NCI-H524 (cell line): ENCODE measurements around the gene PCDHB16.
"Not testable (repeated sequence)": the region's sequence is repeated elsewhere in the genome, so short reads cannot be mapped to it uniquely, and the experiment has no call there.

ENCODE experiments used
- DNase-seq, 2 experiments: peaks; one replicate each; lab custom pipeline; 2025; lab: John Stamatoyannopoulos, UW

PCDHB16 gene

DNA sequence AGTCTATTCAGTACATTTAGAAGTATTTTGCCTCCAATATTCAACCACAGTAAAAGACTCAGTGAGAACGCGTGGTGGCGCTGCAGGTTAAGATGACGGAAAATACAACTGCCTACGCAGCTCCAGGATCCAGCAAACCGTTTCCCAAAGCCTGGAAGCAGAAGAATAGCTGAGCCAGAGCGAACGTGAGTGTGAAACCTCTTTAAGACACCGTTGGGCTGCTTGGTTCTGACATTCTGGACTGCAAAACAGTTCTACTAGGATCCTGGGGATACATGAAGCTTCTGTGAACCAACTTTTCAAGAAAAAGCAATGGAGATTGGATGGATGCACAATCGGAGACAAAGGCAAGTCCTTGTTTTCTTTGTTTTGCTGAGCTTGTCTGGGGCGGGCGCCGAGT lies at the start of gene PCDHB16:
PCDHB16 (plus strand) TSS at position 140 of the 400 bp plus-strand sequence; CDS start at position 313, 173 bp downstream.
- DNase-seq, result peak in 1 of 2 experiments; percentile 23

DNA sequence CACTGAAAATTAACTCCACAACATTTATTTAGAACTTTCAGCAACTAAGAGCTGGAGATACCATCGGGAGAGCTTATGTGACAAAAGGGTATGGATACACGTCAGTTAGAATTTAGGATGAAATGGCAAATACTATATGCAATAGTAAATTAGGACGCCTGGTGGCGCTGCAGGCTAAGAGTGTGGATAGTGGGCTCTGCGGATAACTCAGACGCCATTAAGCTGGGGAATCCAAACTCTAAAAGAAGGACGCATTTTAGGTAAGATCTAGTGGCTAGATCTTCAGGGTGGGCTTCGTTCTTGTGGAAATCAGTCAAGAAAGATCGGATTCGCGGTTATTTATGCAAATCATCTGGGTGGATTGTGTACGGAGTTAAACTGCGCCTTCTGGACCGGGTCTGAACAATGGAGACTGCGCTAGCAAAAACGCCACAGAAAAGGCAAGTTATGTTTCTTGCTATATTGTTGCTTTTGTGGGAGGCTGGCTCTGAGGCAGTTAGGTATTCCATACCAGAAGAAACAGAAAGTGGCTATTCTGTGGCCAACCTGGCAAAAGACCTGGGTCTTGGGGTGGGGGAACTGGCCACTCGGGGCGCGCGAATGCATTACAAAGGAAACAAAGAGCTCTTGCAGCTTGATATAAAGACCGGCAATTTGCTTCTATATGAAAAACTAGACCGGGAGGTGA lies 47.0 kb upstream of the PCDHB16 start, which contains the start of gene PCDHB5:
PCDHB5 (plus strand) TSS at position 177 of the 688 bp plus-strand sequence; CDS start at position 406, 229 bp downstream.
- DNase-seq, result peak in 1 of 2 experiments; percentile 4

DNA sequence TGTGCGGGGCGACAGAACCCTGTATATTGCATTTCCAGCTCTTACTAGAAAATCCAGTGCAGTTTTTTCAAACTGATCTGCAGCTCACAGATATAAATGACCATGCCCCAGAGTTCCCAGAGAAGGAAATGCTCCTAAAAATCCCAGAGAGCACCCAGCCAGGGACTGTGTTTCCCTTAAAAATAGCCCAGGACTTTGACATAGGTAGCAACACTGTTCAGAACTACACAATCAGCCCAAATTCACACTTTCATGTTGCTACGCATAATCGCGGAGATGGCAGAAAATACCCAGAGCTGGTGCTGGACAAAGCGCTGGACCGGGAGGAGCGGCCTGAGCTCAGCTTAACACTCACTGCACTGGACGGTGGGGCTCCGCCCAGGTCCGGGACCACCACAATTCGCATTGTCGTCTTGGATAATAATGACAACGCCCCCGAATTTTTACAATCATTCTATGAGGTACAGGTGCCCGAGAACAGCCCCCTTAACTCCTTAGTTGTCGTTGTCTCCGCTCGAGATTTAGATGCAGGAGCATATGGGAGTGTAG lies 46.4 kb upstream of the PCDHB16 start:
- DNase-seq, result no peak

DNA sequence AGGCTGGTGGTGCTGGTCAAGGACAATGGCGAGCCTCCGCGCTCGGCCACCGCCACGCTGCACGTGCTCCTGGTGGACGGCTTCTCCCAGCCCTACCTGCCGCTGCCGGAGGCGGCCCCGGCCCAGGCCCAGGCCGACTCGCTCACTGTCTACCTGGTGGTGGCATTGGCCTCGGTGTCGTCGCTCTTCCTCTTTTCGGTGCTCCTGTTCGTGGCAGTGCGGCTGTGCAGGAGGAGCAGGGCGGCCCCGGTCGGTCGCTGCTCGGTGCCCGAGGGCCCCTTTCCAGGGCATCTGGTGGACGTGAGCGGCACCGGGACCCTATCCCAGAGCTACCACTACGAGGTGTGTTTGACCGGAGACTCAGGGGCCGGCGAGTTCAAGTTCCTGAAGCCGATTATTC lies 44.8 kb upstream of the PCDHB16 start:
- DNase-seq, result not testable (repeated sequence)

DNA sequence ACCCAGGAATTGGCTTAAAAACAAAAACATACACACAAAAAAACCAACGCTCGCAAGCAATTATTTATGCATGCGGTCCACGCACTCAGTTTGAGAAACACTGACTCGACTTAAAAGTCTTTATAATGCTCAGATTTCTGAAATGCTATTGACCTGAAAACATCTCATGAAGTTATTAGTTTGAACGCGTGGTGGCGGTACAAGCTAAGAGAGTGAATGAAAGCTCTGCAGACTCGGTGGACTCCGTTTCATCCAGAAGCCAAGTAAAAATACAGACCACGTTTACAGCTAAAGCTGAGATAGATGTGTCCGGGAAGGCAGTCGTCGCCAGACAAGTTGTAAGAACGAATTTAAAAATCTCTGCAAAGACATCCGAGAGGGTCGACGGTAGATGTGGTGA lies 32.4 kb upstream of the PCDHB16 start, which contains the start of gene PCDHB6:
PCDHB6 (plus strand) TSS at position 246 of the 400 bp plus-strand sequence. CDS start 201 bp downstream, outside the sequence.
- DNase-seq, result peak; percentile 20 to 38

DNA sequence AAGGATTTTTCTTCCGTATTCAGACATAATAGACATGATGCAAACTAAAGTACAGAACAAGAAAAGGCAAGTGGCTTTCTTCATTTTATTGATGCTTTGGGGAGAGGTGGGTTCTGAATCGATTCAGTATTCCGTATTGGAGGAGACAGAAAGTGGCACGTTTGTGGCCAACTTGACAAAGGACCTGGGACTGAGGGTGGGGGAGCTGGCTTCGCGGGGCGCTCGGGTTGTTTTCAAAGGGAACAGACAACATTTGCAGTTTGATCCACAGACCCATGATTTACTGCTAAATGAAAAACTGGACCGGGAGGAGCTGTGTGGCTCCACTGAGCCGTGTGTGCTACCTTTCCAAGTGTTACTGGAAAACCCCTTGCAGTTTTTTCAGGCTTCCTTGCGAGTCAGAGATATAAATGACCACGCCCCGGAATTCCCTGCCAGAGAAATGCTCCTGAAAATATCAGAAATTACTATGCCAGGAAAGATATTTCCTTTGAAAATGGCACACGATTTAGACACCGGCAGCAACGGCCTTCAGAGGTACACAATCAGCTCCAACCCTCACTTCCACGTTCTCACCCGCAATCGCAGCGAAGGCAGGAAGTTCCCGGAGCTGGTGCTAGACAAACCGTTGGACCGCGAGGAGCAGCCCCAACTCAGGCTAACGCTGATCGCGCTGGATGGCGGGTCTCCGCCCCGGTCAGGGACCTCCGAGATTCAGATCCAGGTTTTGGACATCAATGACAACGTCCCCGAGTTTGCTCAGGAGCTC lies 31.8 kb upstream of the PCDHB16 start:
- DNase-seq, result no peak

DNA sequence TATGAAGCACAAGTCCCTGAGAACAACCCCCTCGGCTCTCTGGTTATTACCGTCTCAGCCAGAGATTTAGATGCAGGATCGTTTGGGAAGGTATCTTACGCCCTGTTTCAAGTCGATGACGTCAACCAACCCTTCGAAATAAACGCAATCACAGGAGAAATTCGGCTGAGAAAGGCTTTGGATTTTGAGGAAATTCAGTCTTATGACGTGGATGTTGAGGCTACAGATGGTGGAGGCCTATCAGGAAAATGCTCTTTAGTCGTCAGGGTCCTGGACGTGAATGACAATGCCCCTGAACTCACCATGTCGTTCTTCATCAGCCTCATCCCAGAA lies 31.2 kb upstream of the PCDHB16 start:
- DNase-seq, result no peak

DNA sequence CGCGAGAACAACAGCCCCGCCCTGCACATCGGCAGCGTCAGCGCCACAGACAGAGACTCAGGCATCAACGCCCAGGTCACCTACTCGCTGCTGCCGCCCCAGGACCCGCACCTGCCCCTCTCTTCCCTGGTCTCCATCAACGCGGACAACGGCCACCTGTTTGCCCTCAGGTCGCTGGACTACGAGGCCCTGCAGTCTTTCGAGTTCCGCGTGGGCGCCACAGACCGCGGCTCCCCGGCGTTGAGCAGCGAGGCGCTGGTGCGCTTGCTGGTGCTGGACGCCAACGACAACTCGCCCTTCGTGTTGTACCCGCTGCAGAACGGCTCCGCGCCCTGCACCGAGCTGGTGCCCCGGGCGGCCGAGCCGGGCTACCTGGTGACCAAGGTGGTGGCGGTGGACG lies 30.6 kb upstream of the PCDHB16 start:
- DNase-seq, result not testable (repeated sequence)

DNA sequence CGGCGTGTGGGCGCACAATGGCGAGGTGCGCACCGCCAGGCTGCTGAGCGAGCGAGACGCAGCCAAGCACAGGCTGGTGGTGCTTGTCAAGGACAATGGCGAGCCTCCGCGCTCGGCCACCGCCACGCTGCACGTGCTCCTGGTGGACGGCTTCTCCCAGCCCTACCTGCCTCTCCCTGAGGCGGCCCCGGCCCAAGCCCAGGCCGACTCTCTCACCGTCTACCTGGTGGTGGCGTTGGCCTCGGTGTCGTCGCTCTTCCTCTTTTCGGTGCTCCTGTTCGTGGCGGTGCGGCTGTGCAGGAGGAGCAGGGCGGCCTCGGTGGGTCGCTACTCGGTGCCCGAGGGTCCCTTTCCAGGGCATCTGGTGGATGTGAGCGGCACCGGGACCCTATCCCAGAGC lies 30.1 kb upstream of the PCDHB16 start:
- DNase-seq, result not testable (repeated sequence)

DNA sequence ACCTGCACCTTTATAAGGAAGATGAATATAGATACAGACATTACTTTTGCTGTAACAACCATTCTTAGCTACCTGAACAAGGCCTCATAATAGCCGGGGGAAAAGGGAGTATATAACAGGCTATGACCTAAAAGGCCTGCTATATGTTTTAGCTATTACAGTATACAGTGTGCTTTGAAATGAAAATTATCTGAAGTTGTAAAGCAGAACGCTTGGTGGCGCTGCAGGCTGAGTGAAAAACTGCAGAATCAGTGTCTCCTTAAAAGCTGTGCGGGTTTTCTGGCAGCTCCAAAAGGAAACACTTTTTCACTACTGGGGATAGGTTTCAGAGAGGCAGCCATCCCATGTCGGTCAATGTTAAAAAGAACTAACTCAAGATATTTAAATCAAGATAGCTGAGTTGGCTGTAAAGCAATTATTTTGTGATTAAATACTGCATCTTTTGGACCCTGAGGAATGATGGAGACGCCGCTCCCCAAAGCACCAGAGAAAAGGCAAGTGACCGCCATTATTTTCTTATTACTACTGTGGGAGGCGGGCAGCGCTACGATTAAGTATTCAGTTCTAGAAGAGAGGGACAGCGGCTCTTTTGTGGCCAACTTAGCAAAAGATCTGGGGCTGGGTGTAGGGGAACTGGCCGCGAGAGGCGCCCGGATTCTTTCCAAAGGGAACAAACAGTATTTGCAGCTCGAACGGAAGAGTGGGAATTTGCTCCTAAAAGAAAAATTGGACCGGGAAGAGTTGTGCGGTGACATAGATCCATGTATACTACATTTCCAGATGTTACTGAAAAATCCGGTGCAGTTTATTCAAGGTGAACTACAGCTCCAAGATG lies 26.4 kb upstream of the PCDHB16 start:
- DNase-seq, result peak in 1 of 2 experiments; percentile 2

DNA sequence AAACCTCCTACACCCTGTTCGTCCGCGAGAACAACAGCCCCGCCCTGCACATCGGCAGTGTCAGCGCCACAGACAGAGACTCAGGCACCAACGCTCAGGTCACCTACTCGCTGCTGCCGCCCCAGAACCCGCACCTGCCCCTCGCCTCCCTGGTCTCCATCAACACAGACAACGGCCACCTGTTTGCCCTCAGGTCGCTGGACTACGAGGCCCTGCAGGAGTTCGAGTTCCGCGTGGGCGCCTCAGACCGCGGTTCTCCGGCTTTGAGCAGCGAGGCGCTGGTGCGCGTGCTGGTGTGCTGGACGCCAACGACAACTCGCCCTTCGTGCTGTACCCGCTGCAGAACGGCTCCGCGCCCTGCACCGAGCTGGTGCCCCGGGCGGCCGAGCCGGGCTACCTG lies 24.8 kb upstream of the PCDHB16 start:
- not testable (repeated sequence) for DNase-seq

DNA sequence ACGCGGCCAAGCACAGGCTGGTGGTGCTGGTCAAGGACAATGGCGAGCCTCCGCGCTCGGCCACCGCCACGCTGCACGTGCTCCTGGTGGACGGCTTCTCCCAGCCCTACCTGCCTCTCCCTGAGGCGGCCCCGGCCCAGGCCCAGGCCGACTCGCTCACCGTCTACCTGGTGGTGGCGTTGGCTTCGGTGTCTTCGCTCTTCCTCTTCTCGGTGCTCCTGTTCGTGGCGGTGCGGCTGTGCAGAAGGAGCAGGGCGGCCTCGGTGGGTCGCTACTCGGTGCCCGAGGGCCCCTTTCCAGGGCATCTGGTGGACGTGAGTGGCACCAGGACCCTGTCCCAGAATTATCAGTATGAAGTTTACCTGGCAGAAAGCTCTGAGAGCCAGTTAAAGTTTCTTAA lies 24.3 kb upstream of the PCDHB16 start:
- DNase-seq, result not testable (repeated sequence)

DNA sequence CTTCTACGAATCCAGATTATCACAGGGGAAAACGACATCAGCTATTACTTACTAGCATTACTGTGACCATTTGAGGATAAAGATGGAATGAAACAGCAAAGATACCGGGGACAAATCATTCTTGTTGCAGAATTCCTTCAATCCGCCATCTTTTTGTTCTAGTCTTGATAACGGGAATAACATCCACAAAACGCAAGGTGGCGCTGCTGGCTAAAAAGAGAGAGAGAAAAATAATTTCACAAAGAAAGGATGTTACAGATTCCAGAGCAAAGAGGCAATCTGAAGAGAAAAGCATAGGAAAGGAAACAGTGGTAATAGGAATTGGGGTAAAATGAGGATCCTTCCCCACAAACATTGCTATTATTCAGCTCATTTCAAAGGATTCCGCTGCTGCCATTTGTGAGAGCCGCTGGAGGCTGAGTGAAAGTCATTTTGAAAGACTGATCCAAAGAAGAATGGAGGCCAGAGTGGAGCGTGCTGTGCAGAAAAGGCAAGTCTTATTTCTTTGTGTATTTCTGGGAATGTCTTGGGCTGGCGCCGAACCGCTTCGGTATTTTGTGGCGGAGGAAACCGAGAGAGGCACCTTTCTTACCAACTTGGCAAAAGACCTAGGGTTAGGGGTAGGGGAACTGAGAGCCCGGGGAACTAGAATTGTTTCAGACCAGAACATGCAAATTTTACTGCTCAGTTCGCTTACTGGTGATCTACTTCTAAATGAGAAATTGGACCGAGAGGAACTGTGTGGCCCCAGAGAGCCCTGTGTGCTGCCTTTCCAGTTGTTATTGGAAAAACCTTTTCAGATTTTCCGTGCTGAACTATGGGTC lies 9.6 kb upstream of the PCDHB16 start, which contains the start of gene PCDHB7:
PCDHB7 (plus strand) TSS at position 264 of the 824 bp plus-strand sequence; CDS start at position 456, 192 bp downstream.
- DNase-seq, result peak; percentile 5 to 19

DNA sequence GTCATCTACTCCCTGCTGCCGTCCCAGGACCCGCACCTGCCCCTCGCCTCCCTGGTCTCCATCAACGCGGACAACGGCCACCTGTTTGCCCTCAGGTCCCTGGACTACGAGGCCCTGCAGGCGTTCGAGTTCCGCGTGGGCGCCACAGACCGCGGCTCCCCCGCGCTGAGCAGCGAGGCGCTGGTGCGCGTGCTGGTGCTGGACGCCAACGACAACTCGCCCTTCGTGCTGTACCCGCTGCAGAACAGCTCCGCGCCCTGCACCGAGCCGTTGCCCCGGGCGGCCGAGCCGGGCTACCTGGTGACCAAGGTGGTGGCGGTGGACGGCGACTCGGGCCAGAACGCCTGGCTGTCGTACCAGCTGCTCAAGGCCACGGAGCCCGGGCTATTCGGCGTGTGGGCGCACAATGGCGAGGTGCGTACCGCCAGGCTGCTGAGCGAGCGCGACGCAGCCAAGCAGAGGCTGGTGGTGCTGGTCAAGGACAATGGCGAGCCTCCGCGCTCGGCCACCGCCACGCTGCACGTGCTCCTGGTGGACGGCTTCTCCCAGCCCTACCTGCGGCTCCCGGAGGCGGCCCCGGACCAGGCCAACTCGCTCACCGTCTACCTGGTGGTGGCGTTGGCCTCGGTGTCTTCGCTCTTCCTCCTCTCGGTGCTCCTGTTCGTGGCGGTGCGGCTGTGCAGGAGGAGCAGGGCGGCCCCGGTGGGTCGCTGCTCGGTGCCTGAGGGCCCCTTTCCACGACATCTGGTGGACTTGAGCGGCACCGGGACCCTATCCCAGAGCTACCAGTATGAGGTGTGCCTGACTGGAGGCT lies 7.7 kb upstream of the PCDHB16 start:
- not testable (repeated sequence) for DNase-seq

DNA sequence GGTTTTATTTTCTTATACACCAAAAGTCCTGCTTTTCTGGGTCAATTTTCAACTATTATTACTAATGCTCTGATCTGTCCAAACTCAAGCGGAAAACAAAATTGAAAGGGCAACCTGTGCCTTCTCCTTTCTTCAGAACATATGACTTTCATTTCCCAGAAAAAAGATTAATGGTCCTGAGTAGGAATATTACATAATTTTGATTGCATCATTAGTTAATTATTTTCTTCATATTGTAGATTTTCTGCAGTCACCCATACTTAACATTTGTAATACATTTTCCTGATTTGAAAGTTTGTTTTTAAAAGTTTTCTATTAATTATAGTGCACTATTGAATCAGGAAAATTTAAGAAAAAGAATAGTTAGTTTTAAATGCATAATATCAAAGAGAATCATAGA lies 6.3 kb upstream of the PCDHB16 start:
- no peak for DNase-seq

DNA sequence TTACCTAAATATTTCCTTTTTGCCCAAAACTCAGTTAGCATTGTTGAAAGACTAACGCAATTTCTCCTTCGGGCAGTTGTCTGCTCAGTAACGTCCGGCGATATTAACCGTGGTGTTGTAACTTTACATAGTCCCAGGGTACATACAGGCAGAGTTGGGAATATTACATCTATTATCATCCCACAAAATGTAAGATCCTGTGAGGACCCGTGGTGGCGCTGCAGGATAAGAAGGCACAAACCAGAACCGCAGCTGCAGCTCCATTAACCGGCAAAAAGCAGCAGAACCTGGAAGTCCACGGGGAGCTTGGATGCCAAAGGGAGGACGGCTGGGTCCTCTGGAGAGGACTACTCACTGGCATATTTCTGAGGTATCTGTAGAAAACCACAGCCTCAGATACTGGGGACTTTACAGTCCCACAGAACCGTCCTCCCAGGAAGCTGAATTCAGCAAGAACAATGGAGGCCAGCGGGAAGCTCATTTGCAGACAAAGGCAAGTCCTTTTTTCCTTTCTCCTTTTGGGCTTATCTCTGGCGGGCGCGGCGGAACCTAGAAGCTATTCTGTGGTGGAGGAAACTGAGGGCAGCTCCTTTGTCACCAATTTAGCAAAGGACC lies 4.5 kb upstream of the PCDHB16 start, which contains the start of gene PCDHB8:
PCDHB8 (plus strand) TSS at position 214 of the 615 bp plus-strand sequence; CDS start at position 459, 245 bp downstream.
- peak in 1 of 2 experiments; percentile 4 for DNase-seq

DNA sequence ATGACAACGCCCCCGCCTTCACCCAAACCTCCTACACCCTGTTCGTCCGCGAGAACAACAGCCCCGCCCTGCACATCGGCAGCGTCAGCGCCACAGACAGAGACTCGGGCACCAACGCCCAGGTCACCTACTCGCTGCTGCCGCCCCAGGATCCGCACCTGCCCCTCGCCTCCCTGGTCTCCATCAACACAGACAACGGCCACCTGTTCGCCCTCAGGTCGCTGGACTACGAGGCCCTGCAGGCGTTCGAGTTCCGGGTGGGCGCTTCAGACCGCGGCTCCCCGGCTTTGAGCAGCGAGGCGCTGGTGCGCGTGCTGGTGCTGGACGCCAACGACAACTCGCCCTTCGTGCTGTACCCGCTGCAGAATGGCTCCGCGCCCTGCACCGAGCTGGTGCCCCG lies 2.8 kb upstream of the PCDHB16 start:
- DNase-seq, result not testable (repeated sequence)

DNA sequence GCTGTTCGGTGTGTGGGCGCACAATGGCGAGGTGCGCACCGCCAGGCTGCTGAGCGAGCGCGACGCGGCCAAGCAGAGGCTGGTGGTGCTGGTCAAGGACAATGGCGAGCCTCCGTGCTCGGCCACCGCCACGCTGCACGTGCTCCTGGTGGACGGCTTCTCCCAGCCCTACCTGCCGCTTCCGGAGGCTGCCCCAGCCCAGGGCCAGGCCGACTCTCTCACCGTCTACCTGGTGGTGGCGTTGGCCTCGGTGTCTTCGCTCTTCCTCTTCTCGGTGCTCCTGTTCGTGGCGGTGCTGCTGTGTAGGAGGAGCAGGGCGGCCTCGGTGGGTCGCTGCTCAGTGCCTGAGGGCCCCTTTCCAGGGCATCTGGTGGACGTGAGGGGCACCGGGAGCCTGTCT lies 2.3 kb upstream of the PCDHB16 start:
- DNase-seq, result not testable (repeated sequence)

DNA sequence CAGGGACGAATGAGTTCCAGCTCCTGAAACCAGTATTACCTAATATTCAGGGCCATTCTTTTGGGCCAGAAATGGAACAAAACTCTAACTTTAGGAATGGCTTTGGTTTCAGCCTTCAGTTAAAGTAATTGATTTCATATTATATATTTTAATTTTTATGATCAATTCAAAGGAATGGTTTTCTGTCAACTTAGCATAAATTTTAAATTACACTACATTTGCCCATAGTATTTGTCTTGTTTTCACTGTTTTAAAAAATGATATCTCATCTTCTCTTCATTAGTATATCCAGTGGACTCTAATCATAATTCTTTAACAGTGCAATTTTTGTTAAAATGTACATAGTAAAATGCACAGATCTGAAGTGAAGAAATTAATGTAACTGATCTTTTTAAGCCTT lies 1.9 kb upstream of the PCDHB16 start:
- DNase-seq, result no peak
